Measurements from ENCODE around the gene KCMF1.
"Not testable (repeated sequence)": the region's sequence is repeated elsewhere in the genome, so short reads cannot be mapped to it uniquely, and the experiment has no call there.

KCMF1 gene

GRCh38 chr2:84970868-84971509 lies at the start of gene KCMF1:
Gene KCMF1 (plus strand): TSS chr2:84971161. CDS start chr2:84971452, 291 bp downstream.
- DNase-seq, result no peak

GRCh38 chr2:84923009-84923408 lies 48.0 kb upstream of the KCMF1 start:
- DNase-seq, result no peak

GRCh38 chr2:84924173-84925106 lies 46.5 kb upstream of the KCMF1 start:
- DNase-seq, result no peak

- no peak for DNase-seq
These were observed 45.6 kb upstream of the KCMF1 start for GRCh38 chr2:84925336-84925723.

GRCh38 chr2:84925724-84926376 lies 45.1 kb upstream of the KCMF1 start:
- DNase-seq, result peak; percentile 78

- DNase-seq, result no peak
These were observed 43.7 kb upstream of the KCMF1 start for GRCh38 chr2:84927275-84927627.

- DNase-seq, result no peak
These were observed 39.6 kb upstream of the KCMF1 start for GRCh38 chr2:84931384-84931821.

GRCh38 chr2:84938194-84938879 lies 32.6 kb upstream of the KCMF1 start:
- no peak for DNase-seq

GRCh38 chr2:84939426-84940087 lies 31.4 kb upstream of the KCMF1 start:
- no peak for DNase-seq

- DNase-seq, result no peak
These were observed 30.9 kb upstream of the KCMF1 start for GRCh38 chr2:84940088-84940470.

- no peak for DNase-seq
These were observed 30.0 kb upstream of the KCMF1 start for GRCh38 chr2:84940831-84941412.

- DNase-seq, result no peak
These were observed 28.8 kb upstream of the KCMF1 start for GRCh38 chr2:84942166-84942565.

- no peak for DNase-seq
These were observed 28.0 kb upstream of the KCMF1 start for GRCh38 chr2:84942964-84943421.

- DNase-seq, result no peak
These were observed 26.6 kb upstream of the KCMF1 start for GRCh38 chr2:84944295-84944909.

GRCh38 chr2:84945838-84946203 lies 25.1 kb upstream of the KCMF1 start:
- DNase-seq, result not testable (repeated sequence)

GRCh38 chr2:84946204-84947009 lies 24.6 kb upstream of the KCMF1 start:
- no peak for DNase-seq

GRCh38 chr2:84947010-84947593 lies 23.9 kb upstream of the KCMF1 start:
- DNase-seq, result no peak

GRCh38 chr2:84953535-84953934 lies 17.4 kb upstream of the KCMF1 start:
- no peak for DNase-seq

GRCh38 chr2:84954329-84954728 lies 16.6 kb upstream of the KCMF1 start:
- DNase-seq, result no peak
